ENCODE data around the gene NME9. TPM values are rescaled to one million over a fixed set of nuclear protein-coding genes. Genes with fewer than 3 reads are reported as not detected.

Gene NME9
- total and polyA plus RNA-seq, 8 donors, result 1.8 to 5.9 (median 3.6) TPM; not detected in 1

DNA sequence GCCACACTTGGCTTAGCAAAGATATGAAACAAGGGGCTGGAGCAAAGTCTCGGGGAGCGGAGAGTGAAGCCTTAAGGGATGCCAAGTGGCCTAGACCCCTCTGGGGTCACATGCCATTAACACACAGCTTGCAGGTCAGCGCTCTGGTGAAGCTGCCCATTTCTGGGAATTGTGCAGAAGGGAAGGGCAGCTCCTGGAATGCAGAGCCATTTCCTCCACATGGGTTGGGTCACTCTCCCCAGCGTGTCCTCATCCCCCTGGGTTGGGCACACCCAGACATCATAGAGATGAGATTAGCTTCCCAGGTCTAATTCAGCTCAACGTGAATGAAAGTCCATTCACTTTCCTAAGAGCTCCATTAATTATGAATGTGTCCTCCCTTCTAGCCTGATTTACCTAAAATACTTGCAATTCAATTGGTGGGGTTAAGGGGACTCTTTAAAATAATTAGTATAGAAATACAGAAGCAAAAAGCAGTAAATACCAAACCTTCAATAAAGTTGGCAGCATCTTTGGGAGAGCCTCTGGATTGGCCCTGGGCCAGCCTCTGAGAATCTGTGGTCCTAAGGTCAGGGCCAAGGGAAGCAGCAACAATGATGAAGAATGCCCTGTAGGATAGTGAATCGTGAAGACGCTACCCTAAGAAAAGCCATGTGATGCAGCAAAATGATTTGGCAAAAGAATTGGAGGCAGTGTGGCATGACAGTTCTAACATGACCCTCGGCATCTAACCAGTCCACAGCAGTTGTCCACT is 36.5 kb upstream of the NME9 start:
- Histone ChIP-seq H3K4me1 (peaks cover 0 to 26% of the 10 kb centered on the region in 2 donors), H3K36me3 (no peaks in the 10 kb centered on the region), H3K9me3 (no peaks in the 10 kb centered on the region), H3K4me3 (no peak overlapping the region), H3K27me3 (no peaks in the 10 kb centered on the region), H3K27ac (peak overlapping the region in 1 of 2 donors; percentile 8)
- no peak for ATAC-seq
- intact Hi-C loops (cut with DNase I), result no loop called here
- TF ChIP-seq, protein P1, sequence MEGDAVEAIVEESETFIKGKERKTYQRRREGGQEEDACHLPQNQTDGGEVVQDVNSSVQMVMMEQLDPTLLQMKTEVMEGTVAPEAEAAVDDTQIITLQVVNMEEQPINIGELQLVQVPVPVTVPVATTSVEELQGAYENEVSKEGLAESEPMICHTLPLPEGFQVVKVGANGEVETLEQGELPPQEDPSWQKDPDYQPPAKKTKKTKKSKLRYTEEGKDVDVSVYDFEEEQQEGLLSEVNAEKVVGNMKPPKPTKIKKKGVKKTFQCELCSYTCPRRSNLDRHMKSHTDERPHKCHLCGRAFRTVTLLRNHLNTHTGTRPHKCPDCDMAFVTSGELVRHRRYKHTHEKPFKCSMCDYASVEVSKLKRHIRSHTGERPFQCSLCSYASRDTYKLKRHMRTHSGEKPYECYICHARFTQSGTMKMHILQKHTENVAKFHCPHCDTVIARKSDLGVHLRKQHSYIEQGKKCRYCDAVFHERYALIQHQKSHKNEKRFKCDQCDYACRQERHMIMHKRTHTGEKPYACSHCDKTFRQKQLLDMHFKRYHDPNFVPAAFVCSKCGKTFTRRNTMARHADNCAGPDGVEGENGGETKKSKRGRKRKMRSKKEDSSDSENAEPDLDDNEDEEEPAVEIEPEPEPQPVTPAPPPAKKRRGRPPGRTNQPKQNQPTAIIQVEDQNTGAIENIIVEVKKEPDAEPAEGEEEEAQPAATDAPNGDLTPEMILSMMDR (IDR thresholded peaks at IDR 0.05), result no peak
- DNase-seq, result no peak

DNA sequence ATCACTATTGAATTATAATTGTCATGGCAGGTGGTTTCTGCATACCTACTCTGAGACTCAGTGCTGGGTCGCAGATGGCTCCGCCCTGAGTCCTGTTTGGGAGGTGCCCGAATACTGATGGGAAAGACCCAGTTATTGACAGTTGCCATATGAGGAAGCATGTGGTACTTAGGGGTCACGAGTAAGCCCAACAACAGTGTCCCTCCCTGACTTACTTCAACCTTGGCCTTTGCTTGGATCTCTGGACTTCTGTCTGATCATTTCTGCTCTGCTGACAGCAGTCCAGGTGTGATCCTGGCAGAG is 35.6 kb upstream of the NME9 start:
- Histone ChIP-seq H3K4me3 (no peak overlapping the region), H3K4me1 (peaks cover 0 to 24% of the 10 kb centered on the region in 2 donors), H3K27ac (no peak overlapping the region), H3K36me3 (no peaks in the 10 kb centered on the region), H3K9me3 (no peaks in the 10 kb centered on the region), H3K27me3 (no peaks in the 10 kb centered on the region)
- no peak for ATAC-seq
- no peak for DNase-seq
- TF ChIP-seq, protein P1 (IDR thresholded peaks at IDR 0.05), result no peak
- intact Hi-C loops (cut with DNase I), result no loop called here

DNA sequence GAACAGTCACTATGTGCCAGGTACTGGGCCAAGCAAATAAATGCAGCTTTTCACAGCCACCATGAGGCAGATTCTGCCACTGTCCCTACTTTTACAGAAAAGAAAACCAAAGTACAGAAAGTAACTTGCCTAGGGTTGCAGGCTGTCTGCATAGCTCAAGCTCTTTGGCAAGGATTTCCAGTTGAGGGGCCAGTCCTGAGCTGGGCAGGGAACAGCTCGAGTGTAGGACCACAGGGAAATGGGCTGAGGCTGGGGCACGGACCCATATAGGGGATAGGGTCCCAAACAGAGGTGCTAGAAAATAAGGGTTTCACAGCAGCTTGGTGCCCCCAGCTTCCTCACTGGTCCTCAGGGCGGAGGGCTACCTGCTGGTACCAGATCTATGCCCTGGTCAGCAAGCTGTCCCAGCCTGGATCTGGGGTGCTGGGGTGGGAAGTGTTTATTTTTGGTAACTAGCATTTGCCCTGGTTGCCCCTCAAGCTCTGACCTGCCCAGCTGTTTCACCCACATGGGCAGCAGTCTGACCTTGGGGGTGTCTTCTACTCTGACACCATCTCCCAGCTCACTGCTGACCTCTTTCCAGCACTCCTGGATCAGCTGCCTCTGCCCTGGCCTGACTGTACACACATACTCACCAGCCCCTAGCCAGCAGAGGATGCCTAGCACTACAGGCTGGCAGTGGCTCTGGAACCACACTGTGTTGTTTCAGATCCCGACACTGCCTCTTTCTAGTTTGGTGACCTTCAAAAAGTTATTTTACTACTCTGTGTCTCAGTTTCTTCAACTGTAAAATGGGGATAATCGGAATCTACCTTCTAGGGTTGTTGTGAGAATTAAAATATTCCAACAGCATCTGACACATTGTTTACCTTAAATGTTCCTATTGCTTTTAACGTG is 35.0 kb upstream of the NME9 start:
- no peak overlapping the region for H3K27ac ChIP-seq
- H3K27me3 ChIP-seq, result no peaks in the 10 kb centered on the region
- no peak for DNase-seq
- no peak overlapping the region for H3K4me3 ChIP-seq
- no peaks in the 10 kb centered on the region for H3K36me3 ChIP-seq
- TF ChIP-seq, protein P1 (IDR thresholded peaks at IDR 0.05), result no peak
- ATAC-seq, result no peak
- intact Hi-C loops (cut with DNase I), result no loop called here
- H3K4me1 ChIP-seq, result peaks cover 0 to 22% of the 10 kb centered on the region in 2 donors
- no peaks in the 10 kb centered on the region for H3K9me3 ChIP-seq

DNA sequence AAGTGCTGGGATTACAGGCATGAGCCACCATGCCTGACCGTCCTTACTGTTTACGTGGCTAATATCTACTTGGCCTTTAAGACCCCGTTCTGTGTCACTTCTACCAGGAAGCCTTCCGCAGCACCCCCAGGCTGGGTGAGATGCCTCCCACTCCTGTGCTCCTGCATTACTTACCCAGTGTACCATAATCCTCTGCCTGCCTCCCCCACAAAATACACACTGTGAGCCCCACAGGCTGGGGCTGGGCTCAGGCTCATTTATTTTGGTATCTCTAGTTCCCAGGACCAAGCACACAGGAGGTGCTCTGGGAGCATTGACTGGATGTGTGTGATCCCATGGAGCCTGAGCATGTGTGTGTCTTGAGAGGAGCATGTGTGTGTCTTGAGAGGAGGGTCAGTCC is 33.7 kb upstream of the NME9 start:
- intact Hi-C loops (cut with DNase I), result no loop called here
- no peak overlapping the region for H3K4me3 ChIP-seq
- H3K36me3 ChIP-seq, result no peaks in the 10 kb centered on the region
- H3K9me3 ChIP-seq, result no peaks in the 10 kb centered on the region
- DNase-seq (no peak), ATAC-seq (no peak)
- H3K27me3 ChIP-seq, result no peaks in the 10 kb centered on the region
- H3K27ac ChIP-seq, result no peak overlapping the region
- TF ChIP-seq, protein P1 (IDR thresholded peaks at IDR 0.05), result no peak
- H3K4me1 ChIP-seq, result peaks cover 0 to 21% of the 10 kb centered on the region in 2 donors

DNA sequence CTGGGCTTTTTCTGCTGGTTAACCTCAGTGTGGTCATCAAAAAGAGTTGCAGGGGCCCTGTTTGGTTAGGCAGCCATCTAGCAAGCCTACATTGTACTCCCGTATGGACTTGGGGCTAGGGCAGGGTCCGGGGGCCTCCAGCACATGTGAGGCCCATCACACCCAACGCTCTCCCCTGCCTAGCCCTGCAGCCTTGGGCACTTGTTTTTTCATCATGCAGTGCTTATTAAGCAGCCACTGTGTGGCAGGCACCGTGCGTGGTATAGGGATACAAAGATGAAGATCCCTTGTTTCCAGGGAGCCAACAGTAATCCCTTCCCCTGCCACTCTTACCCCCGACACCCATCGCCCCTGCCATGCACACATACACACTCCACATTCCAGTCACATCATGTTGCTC is 32.9 kb upstream of the NME9 start:
- Histone ChIP-seq H3K4me1 (peaks cover 0 to 13% of the 10 kb centered on the region in 2 donors), H3K9me3 (no peaks in the 10 kb centered on the region), H3K27me3 (no peaks in the 10 kb centered on the region), H3K4me3 (no peak overlapping the region), H3K27ac (no peak overlapping the region), H3K36me3 (no peaks in the 10 kb centered on the region)
- TF ChIP-seq, protein P1 (IDR thresholded peaks at IDR 0.05), result no peak
- ATAC-seq (no peak), DNase-seq (no peak)
- intact Hi-C loops (cut with DNase I), result no loop called here

Data from left lung (tissue), 10 donors.